ENCODE data around the gene COL16A1.

Gene COL16A1

DNA sequence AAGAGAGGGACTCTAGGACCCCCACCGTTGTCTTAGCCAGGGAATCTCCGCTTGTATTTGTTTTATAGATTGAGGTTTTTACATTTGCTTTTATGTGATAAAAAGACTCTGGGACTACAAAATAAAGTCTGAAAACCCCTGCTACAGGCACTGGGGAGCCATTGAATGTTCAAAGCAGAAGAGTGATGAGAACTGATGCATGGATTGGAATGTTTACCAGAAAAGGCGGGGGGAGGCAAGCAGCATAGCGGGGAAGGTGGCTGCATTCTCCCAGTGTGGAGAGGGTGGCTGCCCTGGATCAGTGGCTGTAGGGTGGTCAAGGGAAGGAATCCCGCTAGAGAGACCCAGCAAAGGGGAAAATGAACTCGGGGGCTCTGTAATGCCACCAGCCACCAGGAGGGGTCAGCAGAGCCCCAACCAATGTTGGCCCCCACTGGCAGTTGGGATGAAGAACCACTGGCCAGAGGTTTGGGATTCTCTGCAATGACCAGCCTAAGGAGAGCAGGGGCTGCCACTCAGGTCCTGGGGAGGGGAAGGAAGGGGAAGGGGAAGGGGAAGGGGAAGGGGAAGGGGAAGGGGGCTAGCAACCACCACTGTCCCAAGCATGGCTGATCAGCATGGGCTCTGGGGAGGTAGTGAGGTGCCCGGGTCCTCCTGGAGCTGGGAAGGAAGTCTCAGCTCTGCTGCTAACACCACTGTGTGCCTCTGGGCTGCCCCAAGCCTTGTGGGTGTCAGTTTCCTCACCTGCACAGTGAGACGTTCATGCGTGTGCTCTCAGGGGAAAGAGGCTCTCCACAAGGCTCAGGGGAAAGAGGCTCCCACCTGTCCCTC is 40.0 kb downstream of the COL16A1 start:
- DNase-seq: peak; percentile 62

DNA sequence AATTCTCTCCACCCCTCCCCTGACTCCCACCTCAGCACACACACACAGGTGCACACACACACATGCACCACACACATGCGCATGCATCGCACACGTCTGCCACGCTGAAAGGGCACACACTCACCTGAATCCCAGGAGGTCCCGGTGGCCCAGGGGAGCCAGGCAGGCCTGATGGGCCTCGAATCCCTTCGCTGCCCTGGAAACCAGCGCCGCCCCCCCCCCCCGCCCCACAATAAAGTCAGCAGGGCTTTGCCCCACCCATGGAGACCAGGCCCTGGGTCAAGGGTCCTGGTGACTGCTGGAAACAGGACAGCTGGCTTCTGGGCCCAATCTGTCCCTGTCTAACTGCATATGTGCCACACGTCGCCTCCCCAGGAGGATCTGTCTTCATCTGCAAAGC is 41.4 kb downstream of the COL16A1 start:
- DNase-seq: no peak

DNA sequence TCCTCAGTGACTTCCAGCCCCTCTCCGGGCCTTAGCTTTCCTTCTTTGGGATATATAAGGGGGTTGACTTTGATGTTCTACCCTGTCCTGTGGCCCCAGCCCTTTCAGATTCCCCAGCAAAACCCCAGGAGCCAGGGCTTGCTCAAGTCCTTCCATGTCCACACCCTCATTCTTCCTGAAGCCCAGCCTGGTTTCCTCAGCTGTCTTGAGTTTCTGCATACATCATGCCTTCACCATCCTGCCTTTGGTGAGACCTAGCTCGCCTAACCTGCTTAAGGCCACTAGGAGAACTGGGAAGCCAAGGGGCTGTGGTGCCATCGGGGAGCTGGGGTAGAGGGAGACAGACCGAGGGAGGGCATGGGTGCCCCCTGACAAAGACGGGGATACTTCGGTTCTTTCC is 42.0 kb downstream of the COL16A1 start:
- no peak for DNase-seq

DNA sequence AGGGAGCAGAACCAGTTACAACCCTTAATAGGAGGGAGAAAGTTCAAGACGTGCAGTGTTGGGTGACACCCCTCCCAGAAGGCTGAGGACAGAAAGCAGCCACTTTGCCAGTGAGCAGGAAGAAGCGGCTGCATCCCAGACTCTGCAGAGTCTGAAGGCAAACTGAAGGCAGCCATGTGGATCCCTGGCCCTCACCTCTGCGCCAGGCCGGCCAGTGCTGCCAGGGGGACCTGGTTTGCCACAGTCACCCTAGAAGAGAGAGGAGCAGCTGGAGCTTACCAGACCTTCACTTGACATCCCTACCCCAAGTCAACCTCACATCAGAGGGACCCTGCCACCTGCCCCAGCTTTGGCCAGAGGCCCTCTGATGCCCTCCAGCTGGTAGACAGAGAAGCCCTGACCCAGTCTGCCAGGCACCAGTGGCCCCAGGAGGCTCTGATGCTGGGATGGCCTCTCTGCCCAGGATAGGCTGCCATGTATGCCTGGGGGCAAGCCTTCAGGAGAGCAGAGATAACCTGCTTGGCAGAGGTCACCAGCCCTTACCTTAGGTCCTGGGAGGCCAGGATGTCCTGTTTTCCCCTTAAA is 42.9 kb downstream of the COL16A1 start:
- no peak for DNase-seq

DNA sequence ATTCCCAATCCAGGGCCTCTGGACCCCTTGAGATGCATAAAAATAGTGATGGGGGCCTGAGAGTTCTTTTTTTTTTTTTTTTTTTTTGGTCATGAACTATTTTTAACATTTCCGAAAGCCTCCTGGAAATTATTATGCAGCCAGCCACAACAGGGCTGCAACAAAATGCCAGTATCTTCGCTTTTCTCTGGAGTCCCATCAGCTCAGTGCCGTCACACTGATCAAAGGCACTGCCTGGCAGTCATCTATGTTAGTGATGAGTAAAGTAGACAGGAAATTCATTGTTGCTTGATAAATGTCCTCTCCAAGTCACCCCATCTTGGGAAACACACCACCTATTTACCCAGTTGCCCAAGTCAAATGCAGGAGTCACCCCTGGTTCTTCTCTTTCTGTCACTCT is 43.9 kb downstream of the COL16A1 start:
- no peak for DNase-seq

DNA sequence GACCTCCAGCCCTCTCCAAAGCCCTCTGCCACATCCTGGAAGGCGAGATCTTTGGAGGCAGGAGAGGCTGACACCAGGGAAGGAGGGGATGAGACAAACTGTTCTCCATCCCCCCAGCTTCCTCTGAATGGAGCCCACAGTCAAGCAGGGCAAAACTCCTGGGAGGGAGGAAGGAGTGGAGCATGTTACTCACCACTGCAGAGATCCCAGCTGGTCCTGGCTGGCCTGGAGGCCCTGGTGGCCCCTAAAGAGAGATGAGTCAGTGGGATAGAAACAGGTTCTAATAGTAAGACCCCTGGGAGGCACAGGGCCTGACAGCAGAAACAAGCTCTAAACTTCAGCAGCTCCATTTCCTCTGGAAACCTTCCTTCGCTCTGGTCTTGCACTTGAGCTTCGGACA is 45.1 kb downstream of the COL16A1 start:
- DNase-seq: no peak

DNA sequence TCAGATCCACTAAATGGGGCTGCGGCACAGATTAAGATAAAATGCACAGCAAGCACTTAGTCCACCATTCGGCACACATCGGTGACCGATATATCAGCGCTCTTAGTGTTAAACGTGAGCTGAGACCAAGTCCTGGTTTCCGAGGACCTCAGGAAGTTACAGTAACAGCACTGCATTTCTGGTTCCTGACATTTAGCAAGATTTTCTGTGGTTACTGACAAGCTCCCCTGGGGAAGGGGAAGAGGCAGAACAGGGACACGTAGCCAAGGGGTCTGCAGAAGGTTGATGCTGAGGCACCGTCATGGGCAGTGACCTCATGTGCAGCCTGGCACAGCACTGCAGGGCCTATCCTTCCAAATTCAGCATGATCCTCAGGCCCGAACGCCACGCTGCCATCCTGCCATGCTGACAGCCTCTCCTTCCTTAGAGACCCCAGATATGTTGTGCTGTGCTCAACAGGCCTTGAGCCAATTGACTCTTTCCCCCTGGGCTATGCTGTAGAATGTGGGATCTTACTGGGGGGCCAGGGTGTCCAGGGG is 45.8 kb downstream of the COL16A1 start:
- DNase-seq: no peak

DNA sequence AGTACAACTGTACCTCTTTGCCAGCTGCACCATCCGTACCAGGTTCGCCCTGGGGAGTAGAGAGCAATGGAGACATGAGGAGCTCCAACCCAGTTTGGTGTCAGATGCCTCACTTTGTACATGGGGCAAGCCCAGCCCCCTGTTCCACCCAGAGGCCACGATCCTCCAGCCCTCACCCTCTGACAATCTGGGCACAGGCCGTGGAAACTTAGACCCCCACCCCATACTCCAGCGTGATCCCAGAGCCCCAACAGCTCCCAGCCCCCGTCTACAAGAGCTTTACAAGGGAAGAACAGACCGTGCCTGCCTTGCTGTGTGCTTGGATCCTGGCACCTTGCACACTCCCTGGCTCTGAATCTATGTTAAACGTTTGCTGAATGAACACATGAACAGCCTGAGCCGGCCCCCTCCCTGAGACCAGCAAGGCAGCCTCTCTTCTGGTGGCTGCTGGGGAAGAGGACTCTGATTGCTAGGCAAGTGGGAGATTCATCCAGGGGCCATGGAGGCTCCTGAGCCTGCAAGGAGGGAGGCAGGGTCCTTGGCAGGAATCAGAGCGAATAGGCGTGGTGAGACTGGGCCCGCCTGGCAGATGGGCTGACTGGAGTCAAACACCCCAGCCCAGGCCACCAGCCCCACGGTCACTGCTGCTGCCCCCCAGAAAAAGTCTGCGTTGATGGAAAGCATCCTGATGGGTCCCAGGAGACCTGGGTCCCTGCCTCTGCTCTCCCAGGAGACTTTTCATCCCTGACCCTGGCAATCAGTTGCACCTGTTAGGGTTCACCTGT is 46.6 kb downstream of the COL16A1 start:
- no peak for DNase-seq

DNA sequence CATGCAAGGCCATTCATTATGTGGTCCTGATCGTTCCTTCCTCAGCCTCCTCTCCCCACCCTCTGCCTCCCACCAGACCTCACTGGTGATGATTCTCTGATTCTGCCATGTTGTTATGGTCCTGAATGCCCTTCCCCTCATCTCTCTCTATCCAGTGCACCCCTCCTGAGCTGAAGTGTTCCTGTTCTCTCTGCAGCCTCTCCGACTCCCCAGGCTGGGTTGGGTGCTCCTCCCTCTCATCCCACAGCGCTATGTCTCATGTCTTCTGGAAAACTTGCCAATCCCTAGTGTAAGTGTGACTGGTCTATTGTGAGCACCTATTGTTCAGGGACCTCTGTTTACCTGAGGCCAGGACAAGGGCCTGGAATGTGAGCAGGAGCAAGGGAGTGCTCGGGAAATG is 48.1 kb downstream of the COL16A1 start:
- no peak for DNase-seq

DNA sequence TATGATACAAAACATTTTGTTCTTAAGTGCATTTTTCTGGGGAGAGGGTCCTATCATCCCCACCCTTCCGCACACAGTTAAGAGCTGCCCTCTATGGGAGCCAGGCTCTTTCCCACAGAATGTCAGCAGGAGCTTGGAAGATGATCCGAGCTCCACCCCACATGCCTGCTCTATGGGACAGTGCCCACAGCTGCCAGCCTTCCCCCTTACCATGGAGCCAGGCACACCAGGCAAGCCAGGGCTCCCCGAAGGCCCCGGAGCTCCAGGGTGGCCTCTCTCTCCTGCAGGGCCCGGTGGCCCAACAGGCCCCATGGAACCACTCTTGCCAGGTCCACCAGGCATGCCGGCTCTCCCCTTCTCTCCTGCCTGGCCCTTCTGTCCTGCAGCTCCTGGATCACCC is 48.7 kb downstream of the COL16A1 start:
- DNase-seq: no peak

DNA sequence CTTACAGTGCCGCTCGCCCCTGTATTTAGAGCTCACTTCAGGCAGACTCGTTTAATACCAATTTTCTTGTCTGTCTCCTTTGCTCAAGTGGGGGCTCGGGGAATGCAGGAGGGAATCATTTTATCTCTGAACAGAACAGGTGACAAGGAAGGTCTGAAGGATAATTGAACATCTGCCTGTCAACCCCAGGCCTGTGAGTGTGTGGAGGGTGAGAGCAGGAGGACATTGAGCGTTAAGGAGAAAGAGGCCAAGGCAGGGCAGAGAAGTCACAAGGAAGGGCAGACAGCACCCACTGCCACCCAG is 49.4 kb downstream of the COL16A1 start:
- no peak for DNase-seq

DNA sequence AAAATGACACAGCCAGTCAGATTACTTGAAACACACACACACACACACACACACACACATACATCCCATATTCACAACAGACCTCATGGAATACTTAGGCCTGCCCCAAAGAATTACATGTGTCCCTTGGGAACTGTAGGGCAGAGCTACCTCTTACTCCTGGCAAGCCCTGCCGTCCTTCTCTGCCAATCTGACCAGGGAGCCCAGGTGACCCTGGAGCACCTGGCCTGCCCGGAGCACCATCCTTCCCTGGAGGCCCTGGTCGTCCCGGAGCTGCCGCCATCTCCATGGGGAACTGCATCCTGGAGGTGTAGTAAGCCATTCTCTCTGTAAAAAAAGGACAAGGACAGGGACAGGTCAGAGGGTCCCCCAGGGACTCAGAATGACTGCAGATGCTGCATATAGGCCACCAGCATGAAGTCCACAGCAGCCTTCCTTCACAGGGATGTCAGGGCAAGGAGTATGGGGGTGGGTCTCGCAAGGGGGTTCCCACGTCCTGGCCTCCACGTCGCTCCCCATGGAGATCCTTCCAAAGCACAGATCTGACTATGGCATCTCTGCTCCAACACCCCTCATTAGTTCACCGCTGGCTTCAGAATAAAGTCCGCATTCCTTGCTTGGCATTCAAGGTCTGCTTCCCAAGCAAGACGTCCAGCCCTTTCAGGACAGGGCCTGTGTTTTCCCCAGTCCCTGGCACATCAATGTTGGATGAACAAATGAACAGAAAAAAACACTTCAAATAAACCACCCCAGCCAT is 49.9 kb downstream of the COL16A1 start:
- no peak for DNase-seq

DNA sequence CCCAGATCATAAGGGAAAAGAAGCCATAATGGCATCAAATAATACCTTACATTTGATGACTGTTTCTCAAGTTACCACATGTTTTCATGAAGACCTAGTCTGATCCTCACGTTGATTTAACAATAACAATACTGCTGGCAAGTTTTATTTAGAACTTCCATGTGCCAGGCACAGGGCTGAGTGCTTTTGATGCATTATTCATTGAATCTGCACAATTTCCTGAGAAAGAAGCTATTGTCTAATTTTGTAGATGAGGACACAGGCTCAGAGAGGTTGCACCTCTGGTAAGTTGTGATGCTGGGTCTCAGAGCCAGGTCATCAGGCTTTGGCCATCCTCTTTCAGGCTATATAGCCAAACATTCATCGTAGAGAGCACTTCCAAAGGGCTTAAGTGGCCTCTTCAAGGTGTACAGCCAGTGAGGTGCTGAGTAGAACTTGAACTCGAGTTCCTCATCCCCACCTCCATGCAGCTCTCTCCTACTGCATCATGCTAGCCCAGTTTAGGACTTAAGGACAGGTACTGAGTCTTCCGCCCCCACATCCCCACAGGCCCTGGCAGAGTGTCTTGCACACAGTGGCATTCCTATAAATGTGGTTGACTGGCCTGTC is 50.8 kb downstream of the COL16A1 start:
- no peak for DNase-seq

DNA sequence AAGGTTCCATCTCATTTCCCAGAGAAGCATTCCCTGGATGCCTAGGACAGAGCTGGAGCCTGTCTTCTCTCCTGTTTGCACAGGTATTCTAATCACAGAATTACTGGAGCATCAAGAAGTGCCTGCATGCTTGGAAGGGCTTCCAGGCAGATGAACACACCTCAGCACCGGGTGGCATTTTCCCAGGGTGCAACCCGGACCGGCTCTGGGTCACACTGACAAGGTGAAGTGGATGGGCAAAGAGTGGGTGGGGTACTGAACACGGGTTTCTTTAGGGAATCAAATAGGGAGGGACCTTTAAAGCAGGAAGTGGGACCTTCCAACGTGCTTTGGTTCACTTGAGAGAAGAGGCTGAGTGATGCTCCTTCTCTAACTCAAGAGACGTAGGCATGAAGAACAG is 52.1 kb downstream of the COL16A1 start:
- DNase-seq: no peak

DNA sequence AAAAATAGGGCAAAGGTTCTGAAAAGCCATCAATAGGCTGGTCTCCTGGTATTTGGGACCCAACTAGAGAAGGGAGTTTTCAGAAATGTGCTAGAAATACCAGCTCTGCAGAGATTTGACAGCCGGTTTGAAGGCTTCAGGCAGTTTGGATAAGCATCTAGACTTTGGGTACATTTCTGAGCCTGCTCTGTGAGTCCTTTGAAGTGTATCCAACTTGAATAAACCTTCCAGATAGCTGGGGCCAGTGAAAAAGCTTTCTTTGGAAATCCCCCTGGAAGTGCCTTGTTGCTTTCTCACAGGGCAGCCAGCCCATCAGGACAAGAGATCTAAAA is 52.8 kb downstream of the COL16A1 start:
- no peak for DNase-seq

DNA sequence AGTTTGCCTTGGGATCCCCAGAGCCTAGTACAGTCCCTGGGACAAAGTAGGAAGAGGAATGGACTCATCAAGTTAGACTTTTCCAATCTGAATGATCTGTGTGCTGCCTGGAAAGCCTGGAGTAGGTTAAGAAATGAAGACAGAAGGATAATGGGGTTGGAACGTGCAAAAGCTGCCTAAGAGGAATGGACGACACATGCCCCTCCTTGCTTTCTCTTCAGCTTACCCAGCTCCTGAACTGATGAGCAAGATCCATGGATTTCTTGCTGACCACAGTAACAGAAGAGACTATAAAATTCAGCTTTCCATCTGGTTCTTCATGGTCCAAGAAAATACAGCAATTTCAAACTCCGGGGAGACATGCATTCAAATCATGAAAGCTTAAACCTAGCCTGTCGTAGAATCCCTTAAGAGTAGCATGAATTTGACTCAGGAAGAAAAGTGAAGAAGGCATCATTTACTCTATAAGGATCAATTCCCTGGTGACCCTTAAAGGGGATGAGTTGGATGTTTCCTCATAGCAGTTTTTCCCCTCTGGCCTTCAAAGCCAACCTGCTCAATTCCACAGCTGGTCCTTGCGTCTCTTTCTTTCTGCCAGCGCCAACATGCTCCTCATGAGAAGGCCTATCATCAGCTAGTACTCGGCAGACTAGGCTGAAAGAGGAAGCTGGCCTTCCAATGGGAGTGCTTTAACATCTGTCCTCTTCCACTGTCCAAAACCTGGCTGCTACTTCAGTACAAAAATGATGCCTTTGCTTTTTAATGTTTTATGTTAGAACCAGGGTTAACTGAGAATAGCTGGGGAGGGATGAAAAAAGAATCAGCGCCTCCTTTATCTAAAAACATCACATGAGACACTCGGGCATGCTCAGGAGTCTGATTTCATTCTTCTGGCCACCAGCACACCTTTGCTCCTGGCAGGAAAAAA is 53.4 kb downstream of the COL16A1 start:
- DNase-seq: no peak

DNA sequence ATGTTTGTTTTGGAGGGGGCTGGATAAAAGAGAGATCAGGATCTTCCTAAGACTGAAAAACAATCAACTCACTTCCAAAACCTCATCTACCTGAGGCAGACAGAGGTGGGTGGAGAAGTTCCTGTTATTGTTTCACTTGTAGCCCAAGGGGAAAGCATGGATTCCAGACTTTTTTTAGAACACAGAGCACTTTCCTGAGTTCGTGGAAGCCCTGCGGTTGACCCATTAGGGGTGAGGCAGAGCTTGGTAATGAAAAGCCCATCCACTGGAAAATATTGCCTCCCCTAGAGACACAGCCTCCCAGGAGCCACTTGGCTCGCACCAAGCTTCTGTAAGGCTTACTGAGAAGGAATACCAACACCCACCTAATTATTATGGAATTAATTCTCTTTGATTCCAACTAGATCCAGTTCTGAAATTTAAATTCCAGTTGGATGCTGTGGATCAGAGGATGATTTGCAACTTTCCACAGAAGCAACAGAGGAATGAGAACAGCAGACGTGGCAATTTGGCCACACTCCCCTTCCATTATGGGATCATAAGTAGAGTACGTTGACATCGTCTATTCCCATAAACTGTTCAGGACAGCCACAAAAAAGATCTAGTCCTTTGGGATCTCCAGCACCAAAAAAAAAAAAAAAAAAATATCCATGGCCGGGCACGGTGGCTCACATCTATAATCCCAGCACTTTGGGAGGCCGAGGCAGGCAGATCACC is 55.0 kb downstream of the COL16A1 start:
- DNase-seq: no peak

DNA sequence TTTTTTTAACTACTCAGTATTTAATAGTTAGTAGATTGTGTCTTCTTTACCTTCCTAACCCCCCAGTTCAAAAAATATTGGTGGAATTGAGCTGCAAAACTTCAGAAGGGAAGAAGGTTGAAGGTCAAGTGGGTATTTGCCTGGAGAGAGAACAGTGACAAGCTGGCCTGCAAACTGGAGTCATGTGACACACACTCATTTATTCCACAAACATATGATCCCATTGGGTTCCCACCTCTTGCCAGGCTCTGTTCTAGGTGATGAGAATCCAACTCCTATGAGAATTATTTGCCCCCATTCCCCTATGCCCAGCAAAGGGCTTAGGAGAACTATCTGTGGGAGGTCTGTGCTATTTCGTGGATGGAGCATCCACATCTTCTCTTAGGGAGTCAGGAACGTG is 55.6 kb downstream of the COL16A1 start:
- DNase-seq: no peak

DNA sequence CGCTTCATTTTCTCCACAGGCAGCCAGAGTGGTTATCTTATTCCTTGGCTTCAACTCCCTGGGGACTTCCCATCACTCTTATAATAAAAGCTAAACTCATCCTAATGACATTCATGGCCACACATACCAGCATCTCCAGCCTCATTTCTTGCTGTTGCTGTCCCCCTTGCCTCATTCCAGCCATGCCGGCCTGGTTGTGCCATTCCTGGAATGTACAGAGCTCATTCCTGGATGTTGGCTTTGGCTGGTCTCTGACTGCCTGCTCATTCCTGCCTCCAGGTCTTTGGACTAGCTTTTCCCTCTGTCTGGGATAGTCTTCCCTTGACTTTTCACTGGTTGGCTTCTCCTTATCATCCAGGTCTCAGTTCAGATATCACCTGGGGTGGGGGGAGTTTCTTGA is 56.7 kb downstream of the COL16A1 start:
- DNase-seq: no peak

DNA sequence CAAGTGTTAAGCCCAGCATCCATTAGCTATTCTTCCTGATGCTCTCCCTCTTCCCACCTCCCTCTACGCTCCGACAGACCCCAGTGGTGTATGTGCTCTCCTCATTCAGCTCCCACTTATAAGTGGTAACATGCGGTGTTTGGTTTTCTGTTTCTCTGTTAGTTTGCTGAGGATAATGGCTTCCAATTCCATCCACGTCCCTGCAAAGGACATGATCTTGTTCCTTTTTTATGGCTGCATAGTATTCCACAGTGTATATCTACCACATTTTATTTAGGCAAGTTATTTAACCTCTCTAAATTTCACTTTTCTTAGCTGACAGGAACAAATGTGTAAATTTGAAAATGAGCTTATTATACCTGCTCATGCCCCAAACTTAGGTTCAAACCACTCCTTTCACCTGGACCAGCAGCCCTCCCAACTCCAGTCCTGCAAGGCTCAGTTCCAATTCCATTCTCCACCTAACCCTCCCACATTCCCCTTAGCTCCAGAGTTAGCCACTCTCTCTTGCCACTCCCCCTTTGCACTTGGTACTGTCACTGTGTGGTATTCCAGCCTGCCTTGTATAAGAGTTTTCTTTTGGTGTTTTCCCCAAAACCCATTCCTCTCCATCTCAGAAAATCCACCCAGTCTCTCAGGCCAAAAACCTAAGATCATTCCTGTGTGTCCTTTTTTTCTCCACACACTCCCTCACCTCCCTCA is 57.4 kb downstream of the COL16A1 start:
- no peak for DNase-seq

DNA sequence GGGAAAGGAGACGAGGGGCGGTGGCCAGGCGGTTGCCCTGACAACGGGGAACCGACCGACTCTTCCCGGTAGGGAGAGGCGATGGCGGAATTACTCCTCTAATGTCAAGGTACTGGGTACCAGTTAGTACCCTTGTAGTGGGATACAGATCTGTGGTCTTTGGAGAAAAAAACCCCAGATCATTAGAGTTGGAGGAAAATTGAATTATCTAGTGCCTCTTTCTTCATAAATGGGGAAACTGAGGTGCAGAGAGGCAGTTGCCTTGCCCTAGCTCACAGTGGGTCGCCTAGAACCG is 58.6 kb downstream of the COL16A1 start:
- DNase-seq: no peak

Measured in CD4-positive, alpha-beta T cell treated with Interleukin-10 for 1 hour (primary cell).